GM21381 (cell line): ENCODE measurements around the gene SNCG.
"Not testable (repeated sequence)": the region's sequence is repeated elsewhere in the genome, so short reads cannot be mapped to it uniquely, and the experiment has no call there.

Experiments used
- ATAC-seq: cut with Tn5 transposase; IDR thresholded peaks from one replicate; pipeline ENCODE4 v1.9.1; 2021; ENCODE audit warnings: mild to moderate bottlenecking, moderate library complexity; ENCODE audit not compliant: unreplicated experiment

SNCG gene

DNA sequence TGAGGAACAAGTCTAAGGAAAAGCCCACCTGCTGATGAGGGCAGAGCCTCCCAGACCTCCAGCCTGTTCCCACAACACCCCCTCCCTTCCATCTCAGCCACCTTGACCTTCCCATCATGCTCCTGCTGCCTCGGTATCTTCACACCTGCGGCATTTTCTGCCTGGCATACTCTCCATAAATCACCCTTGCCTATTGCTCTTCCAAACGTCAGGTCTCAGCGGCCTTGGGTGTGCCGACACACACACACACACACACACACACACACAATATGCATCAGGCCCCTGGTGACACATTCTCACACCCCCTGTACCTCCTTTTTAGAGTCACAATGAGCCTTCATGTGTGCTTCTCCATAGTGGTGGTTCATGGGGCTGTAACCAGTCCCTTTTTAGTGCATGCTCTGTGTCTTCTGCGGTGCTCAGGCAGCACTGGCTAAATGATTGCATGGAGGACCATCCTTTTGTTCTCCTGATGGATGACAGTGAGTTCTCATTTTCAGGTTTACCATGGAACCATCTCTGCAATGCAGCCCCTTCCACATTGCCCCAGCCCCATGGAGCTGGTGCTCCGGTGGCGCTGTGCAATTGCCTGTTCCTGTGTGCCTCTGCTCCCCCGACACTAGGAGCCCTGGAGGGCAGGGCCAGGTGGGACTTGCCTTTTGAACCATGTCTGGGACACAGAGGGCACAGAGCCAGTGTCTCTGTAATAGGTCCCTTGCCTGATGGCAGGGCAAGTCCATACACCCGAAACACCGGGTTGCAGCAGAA is 14.4 kb downstream of the SNCG start:
- ATAC-seq: no peak

DNA sequence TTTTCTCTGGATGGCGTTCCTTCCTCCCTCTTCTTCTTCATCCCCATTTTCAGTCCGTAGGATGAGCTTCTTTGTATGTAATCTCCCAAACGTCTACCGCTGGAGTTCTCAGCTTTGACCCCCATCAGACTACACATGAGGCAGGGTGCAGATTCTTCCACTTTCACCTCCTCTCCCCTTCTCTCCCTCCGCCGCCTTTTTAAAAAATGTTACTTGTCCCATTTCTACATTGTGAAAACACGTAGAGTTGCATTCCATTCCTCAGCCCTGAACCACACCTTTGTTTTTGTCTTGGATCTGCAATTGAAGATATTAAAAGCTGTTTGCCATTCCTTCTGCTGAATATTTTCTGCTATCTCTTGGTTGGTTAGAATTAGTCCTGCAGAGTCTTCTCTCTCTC is 16.1 kb downstream of the SNCG start:
- no peak for ATAC-seq

GRCh38 chr10:86976362-86977056 is 18.1 kb downstream of the SNCG start:
- ATAC-seq: no peak

DNA sequence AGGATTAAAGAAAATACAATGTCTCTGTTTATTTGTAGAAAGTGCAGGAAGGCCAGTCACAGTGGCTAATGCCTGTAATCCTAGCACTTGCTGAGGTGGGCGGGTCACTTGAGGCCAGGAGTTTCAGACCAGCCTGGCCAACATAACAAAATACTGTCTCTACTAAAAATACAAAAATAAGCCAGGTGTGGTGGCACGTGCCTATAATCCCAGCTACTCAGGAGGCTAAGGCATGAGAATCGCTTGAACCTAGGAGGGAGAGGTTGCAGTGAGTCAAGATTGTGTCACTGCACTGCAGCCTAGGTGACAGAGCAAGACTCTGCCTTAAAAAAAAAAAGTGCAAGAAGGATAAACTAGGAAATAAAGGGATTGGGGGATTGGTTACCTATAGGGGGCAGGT is 20.1 kb downstream of the SNCG start:
- ATAC-seq: not testable (repeated sequence)

DNA sequence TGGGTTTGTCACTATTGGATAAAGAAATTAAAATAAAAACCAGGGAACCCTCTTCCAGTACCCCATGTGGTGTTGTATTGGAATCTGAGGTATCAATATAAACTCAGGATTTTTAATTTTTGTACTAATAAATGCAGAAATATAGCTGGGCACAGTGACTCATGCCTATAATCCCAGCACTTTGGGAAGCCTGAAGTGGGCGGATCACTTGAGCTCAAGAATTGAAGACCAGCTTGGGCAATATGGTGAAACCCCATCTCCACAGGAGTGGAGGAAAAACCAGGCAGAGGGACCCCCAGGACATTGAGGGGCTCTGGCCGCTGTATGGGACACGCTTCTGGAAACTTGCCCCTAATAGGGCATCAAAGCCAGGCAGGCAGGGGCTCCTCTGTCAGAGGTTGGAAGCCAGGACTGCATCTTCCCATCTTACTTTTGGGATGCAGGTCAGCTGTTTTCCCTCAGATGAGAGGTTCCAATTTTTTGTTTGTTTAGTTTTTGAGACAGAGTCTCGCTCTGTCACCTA is 21.0 kb downstream of the SNCG start:
- no peak for ATAC-seq

DNA sequence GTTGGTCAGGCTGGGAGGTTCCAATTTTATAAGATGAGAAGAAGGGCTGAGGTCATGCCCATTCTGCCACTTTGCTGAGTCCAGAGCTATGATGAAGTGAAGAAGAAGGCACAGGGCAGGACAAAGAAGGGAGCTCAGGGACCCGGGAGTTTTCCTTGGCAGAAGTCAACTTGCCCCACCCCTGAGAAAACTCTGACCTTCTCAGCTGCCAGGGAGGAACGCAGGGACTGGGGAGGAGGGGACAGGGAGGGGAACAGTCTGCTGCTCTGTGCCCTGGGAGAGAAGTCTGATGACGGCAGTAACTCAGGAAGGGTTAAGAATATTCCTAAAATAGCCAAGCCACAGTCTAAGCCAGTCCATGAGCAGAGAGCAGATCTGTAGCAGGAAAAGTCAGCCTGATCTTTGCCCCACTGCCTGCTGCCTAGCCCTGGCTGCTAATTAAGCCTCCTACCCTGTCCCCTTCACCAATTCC is 21.6 kb downstream of the SNCG start:
- ATAC-seq: no peak

- not testable (repeated sequence) for ATAC-seq
These were observed 22.6 kb downstream of the SNCG start for GRCh38 chr10:86981020-86981419.

DNA sequence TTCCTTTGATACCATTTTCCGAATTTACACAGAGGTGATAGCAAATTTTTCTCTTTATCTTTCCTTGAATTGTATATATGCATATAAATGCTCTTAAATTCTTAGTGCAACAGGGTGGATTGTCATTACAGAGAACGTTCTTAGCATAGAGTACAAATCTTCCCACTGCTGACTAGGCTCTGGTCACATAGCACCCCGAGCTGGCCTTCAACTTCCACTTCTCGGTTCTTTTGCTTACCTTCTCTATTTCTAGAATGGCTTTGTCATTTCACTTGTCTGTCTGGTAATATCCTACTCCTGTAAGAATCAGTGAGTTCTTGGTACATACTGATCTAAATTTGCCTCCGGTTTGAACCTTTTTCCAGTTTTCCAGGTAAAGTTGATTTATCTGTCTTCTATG is 23.3 kb downstream of the SNCG start:
- ATAC-seq: no peak

DNA sequence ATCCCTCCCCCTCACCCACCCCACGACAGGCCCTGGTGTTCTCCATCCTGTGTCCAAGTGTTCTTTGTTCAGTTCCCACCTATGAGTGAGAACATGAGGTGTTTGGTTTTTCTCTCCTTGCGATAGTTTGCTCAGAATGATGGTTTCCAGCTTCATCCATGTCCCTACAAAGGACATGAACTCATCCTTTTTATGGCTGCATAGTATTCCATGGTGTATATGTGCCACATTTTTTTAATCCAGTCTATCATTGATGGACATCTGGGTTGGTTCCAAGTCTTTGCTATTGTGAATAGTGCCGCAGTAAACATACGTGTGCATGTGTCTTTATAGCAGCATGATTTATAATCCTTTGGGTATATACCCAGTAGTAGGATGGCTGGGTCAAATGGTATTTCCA is 26.1 kb downstream of the SNCG start:
- ATAC-seq: not testable (repeated sequence)

- no peak for ATAC-seq
These were observed 30.1 kb downstream of the SNCG start for GRCh38 chr10:86988520-86988919.

DNA sequence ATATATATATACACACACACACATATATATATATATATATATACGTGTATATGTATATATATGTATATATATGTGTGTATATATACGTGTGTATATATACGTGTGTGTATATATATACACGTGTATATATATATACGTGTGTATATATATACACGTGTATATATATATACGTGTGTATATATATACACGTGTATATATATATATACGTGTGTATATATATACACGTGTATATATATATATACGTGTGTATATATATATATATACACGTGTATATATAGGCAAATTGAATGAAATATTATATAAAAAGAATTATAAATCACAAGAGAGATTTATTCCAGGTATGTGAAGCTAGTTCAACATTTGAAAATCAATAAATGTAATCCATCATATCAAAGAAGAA is 33.0 kb downstream of the SNCG start:
- ATAC-seq: not testable (repeated sequence)

- no peak for ATAC-seq
These were observed 34.1 kb downstream of the SNCG start for GRCh38 chr10:86992456-86992855.

GRCh38 chr10:86992929-86993328 is 34.5 kb downstream of the SNCG start:
- ATAC-seq: no peak

- not testable (repeated sequence) for ATAC-seq
These were observed 41.5 kb downstream of the SNCG start for GRCh38 chr10:86999802-87000403.

DNA sequence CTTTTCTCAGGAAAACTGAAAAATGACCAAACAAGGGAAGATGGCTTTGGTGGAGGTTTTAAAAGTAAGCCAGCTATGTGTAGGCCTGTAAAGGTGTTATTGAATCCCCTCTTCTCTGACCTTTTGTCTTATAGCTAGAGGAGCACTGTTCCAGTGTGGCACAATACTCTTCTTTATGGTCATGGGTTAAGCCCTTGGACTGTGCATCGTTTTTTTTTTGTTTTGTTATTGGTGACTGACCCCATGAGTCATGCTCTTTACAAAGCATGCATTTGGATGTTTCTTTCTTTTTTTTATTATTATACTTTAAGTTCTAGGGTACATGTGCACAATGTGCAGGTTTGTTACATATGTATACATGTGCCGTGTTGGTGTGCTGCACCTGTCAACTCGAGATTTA is 42.1 kb downstream of the SNCG start:
- ATAC-seq: no peak

- not testable (repeated sequence) for ATAC-seq
These were observed 48.7 kb downstream of the SNCG start for GRCh38 chr10:87007124-87007523.

DNA sequence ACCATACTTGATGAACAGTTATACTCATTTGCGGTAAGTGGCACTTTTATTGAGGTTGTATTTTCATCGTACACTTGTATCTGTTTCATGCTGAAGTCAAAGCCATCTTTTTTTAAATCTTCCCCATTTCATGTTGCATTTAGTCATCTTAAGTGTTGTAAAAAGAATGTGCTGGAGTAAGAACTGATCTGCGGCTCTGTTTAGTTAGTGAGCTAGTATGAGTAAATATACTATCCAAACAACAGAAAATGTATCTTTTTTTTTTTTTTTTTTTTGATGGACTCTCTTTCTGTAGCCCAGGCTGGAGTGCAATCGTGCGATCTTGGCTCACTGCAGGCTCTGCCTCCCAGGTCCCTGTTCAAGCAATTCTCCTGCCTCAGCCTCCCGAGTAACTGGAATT is 49.3 kb downstream of the SNCG start:
- ATAC-seq: not testable (repeated sequence)

- ATAC-seq: not testable (repeated sequence)
These were observed 49.9 kb downstream of the SNCG start for GRCh38 chr10:87008303-87008702.

DNA sequence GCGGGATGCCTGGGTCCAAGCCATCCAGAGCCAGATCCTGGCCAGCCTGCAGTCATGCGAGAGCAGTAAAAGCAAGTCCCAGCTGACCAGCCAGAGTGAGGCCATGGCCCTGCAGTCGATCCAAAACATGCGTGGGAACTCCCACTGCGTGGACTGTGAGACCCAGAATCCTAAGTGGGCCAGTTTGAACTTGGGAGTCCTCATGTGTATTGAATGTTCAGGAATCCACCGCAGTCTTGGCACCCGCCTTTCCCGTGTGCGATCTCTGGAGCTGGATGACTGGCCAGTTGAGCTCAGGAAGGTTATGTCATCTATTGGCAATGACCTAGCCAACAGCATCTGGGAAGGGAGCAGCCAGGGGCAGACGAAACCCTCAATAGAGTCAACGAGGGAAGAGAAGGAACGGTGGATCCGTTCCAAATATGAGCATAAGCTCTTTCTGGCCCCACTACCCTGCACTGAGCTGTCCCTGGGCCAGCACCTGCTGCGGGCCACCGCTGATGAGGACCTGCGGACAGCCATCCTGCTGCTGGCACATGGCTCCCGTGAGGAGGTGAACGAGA is 50.8 kb downstream of the SNCG start:
- ATAC-seq: not testable (repeated sequence)
